ENCODE results near the gene FAM110C.
A peak's percentile ranks its signal among the peaks of the same experiment; 100 is the strongest.
"Not testable (repeated sequence)": the region's sequence is repeated elsewhere in the genome, so short reads cannot be mapped to it uniquely, and the experiment has no call there.

Gene FAM110C

DNA sequence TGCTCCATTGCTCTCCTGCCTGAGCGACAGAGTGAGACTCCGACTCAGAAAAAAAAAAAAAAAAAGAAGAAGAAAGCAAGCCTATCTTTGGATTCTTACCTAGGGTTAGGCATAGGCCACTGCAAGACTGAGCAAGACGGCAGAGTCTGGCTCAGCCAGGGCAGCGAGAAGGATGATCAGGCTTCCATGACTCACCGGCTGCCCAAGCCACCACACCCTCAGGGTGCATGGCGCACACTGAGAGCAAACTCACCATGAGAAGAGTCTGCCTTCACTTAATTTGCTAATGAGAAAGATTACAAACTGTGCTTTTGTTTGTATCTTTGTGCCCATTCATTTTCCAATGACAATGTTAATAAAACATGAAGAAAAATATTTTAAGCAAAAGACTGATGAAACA, 8.2 kb downstream of the FAM110C start:
- peaks cover 13% of the 10 kb centered on the region for H3K4me1 ChIP-seq (ENCODE audit: control insufficient read depth, insufficient read depth, low read length)
- no peak overlapping the region for H3K9ac ChIP-seq (ENCODE audit: low read depth, low read length)
- H3K9me3 ChIP-seq (ENCODE audit: control insufficient read depth, insufficient read depth, low read length): no peaks in the 10 kb centered on the region
- H3K4me3 ChIP-seq (ENCODE audit: low read depth, low read length): no peak overlapping the region; the same call in 1 of the 2 replicates
- H3K36me3 ChIP-seq (ENCODE audit: control insufficient read depth, insufficient read depth, low read length): peaks cover 33% of the 10 kb centered on the region
- H3K27me3 ChIP-seq (ENCODE audit: control insufficient read depth, insufficient read depth, low read length): no peaks in the 10 kb centered on the region
- peak overlapping the region; percentile 68 for H3K27ac ChIP-seq (ENCODE audit: low read depth, low read length)

DNA sequence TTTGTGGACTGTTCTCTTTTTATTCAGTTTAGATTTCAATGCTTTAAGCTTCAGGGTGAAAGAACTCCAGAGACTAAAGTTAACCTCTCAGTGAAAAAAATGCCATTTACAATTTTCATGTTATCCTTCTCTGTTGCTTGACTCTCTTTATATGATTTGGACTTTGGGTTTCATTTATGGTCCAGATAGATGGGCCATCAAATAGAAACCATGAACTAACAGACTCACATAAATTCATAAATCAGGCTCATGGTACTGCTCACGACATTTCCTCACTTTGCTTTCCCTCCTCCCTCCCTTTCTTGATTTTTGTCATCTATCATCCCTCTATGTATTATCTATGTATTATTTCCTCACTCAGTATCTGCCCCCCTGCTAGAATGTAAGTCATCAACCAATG, 10.0 kb downstream of the FAM110C start:
- Histone ChIP-seq H3K36me3 (ENCODE audit: control insufficient read depth, insufficient read depth, low read length) (peaks cover 29% of the 10 kb centered on the region), H3K27me3 (ENCODE audit: control insufficient read depth, insufficient read depth, low read length) (no peaks in the 10 kb centered on the region), H3K9me3 (ENCODE audit: control insufficient read depth, insufficient read depth, low read length) (no peaks in the 10 kb centered on the region), H3K4me3 (ENCODE audit: low read depth, low read length) (no peak overlapping the region), H3K27ac (ENCODE audit: low read depth, low read length) (no peak overlapping the region), H3K9ac (ENCODE audit: low read depth, low read length) (no peak overlapping the region), H3K4me1 (ENCODE audit: control insufficient read depth, insufficient read depth, low read length) (peaks cover 13% of the 10 kb centered on the region)

DNA sequence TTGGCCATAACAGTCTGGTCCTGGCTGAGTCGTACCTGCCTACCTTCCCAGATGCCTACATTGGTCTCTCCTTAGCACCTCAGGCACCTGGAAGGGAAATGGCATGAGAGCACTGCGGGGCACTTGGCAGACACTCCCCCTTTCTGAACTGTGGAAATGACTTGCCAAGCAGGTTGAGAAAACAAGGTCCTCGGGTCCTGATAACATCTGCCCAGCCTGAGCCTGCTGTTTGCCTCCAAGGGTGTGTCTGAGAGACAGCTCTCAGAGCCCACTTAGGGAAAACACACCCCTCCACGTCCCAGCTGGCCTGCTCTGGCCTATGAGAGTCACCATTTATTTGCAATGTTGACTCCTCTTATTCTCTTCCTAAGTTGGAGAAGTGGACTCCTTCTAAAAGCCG, 10.5 kb downstream of the FAM110C start:
- no peak overlapping the region for H3K27ac ChIP-seq (ENCODE audit: low read depth, low read length)

DNA sequence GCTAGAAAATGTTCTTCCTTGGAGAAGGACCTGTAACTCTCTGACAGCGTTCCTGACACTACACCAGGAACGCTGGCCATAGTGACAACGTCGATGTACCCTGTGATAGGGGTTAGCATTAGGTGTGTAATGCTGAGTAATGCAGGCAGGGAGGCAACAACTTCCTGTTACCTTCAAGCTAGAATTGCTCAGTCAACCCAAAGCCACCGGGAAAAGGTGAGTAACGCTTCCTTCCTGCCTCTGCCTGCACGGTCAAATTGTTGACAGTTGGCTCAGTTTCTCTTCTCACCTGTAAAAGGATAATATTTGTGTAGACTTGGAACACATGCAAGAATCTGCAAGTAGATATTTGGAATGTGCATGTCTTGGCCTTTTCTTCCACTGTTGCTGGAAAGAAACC, 12.7 kb downstream of the FAM110C start:
- Histone ChIP-seq H3K9me3 (ENCODE audit: control insufficient read depth, insufficient read depth, low read length) (no peaks in the 10 kb centered on the region), H3K36me3 (ENCODE audit: control insufficient read depth, insufficient read depth, low read length) (peaks cover 5% of the 10 kb centered on the region), H3K27ac (ENCODE audit: low read depth, low read length) (no peak overlapping the region), H3K9ac (ENCODE audit: low read depth, low read length) (no peak overlapping the region), H3K27me3 (ENCODE audit: control insufficient read depth, insufficient read depth, low read length) (no peaks in the 10 kb centered on the region), H3K4me1 (ENCODE audit: control insufficient read depth, insufficient read depth, low read length) (peaks cover 7% of the 10 kb centered on the region), H3K4me3 (ENCODE audit: low read depth, low read length) (no peak overlapping the region)

More for the DNA sequence above, 10.5 kb downstream of the FAM110C start:
- H3K9ac ChIP-seq (ENCODE audit: low read depth, low read length): no peak overlapping the region
- peaks cover 25% of the 10 kb centered on the region for H3K36me3 ChIP-seq (ENCODE audit: control insufficient read depth, insufficient read depth, low read length)
- no peaks in the 10 kb centered on the region for H3K27me3 ChIP-seq (ENCODE audit: control insufficient read depth, insufficient read depth, low read length)
- no peaks in the 10 kb centered on the region for H3K9me3 ChIP-seq (ENCODE audit: control insufficient read depth, insufficient read depth, low read length)
- H3K4me3 ChIP-seq (ENCODE audit: low read depth, low read length): no peak overlapping the region
- peaks cover 13% of the 10 kb centered on the region for H3K4me1 ChIP-seq (ENCODE audit: control insufficient read depth, insufficient read depth, low read length)

DNA sequence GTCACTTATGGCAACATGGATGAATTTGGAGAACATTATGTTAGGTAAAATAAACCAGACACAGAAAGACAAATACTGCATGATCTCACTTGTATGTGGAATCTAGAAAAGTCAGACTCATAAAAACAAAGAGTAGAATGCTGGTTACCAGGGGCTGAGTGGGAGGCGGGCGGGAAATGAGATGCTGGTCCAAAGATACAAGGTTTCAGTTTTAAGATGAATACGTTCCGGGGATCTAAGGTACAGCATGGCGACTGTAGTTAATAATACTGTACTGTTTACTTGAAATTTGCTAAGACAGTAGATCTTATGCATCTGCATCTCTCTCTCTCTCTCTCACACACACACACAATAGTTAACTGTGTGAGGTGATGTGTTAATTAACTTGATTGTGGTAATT, 14.2 kb downstream of the FAM110C start:
- no peaks in the 10 kb centered on the region for H3K9me3 ChIP-seq (ENCODE audit: control insufficient read depth, insufficient read depth, low read length)
- no peaks in the 10 kb centered on the region for H3K27me3 ChIP-seq (ENCODE audit: control insufficient read depth, insufficient read depth, low read length)
- no peaks in the 10 kb centered on the region for H3K4me1 ChIP-seq (ENCODE audit: control insufficient read depth, insufficient read depth, low read length)
- H3K4me3 ChIP-seq (ENCODE audit: low read depth, low read length): no peak overlapping the region
- H3K27ac ChIP-seq (ENCODE audit: low read depth, low read length): no peak overlapping the region
- H3K36me3 ChIP-seq (ENCODE audit: control insufficient read depth, insufficient read depth, low read length): no peaks in the 10 kb centered on the region
- no peak overlapping the region for H3K9ac ChIP-seq (ENCODE audit: low read depth, low read length)

DNA sequence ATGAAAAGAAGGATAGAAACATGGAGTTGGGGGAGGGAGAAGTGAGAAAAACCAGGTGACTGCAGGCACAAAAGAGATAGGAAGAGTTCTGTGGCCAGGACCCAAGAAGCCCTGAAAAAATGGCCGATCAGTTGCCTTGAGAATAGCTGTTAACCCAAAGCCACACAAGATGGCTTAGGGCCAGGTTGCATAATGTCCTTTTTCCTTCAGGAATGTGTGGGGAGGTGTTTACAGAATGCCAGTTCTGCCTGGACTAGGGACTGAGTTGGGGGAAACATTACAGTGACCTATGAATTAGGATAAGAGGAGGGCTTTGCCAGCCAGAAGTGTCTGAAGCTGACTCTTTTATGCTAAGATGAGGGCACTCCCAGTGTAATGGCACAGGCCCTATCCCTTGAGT, 17.1 kb downstream of the FAM110C start:
- Histone ChIP-seq H3K27ac (ENCODE audit: low read depth, low read length) (no peak overlapping the region), H3K4me3 (ENCODE audit: low read depth, low read length) (no peak overlapping the region), H3K9ac (ENCODE audit: low read depth, low read length) (no peak overlapping the region), H3K27me3 (ENCODE audit: control insufficient read depth, insufficient read depth, low read length) (no peaks in the 10 kb centered on the region), H3K4me1 (ENCODE audit: control insufficient read depth, insufficient read depth, low read length) (no peaks in the 10 kb centered on the region), H3K9me3 (ENCODE audit: control insufficient read depth, insufficient read depth, low read length) (no peaks in the 10 kb centered on the region), H3K36me3 (ENCODE audit: control insufficient read depth, insufficient read depth, low read length) (no peaks in the 10 kb centered on the region)

DNA sequence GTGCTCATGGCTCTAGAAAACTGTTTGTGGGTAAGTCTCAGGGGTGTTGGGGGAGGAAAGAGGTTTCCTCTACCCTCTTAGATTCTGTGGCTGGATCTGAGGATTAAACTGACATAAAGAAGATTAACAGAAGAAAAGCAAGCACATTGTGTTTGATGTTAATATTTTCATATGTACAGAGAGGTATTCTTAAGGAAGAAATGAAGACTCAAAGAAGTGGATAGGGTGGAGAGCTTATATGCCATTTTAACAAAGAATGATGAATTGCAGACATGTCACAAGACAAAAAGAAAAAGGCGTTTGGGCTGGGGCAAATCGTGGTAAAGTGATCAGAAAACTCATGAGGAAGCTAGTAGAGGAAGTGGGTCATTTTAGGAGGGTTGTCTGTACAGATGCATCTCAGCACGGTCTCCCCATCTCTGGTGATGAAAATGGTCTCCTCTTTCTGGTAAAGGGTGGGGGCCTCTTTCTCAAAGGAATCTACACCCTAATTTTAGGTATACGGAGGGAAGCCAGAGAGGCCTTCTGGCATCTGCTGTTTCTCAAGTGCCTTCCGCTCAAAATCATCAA, 17.8 kb downstream of the FAM110C start:
- no peaks in the 10 kb centered on the region for H3K9me3 ChIP-seq (ENCODE audit: control insufficient read depth, insufficient read depth, low read length)
- no peak overlapping the region for H3K9ac ChIP-seq (ENCODE audit: low read depth, low read length)
- H3K36me3 ChIP-seq (ENCODE audit: control insufficient read depth, insufficient read depth, low read length): no peaks in the 10 kb centered on the region
- H3K27ac ChIP-seq (ENCODE audit: low read depth, low read length): no peak overlapping the region
- H3K4me1 ChIP-seq (ENCODE audit: control insufficient read depth, insufficient read depth, low read length): no peaks in the 10 kb centered on the region
- no peak overlapping the region for H3K4me3 ChIP-seq (ENCODE audit: low read depth, low read length)
- no peaks in the 10 kb centered on the region for H3K27me3 ChIP-seq (ENCODE audit: control insufficient read depth, insufficient read depth, low read length)

DNA sequence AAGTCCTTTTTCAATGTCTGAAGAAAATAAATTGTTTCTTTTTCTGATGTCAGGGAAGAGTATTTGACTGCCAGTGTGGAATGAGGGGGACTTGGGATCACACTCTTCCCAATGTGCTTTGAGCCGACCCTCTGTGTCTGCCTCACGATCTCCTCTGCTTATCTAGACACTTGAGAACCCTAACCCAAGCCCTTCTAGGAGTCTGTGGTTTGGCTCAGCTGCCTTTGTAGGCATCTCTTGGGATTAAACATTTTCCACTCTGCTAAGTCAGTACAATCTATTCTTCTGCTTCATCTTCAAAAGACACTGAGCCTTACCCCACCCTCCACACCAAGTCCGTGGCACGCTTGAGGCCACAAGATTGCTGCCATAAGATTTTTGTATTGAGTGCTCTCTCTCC, 19.4 kb downstream of the FAM110C start:
- no peaks in the 10 kb centered on the region for H3K4me1 ChIP-seq (ENCODE audit: control insufficient read depth, insufficient read depth, low read length)
- H3K27me3 ChIP-seq (ENCODE audit: control insufficient read depth, insufficient read depth, low read length): no peaks in the 10 kb centered on the region
- no peaks in the 10 kb centered on the region for H3K36me3 ChIP-seq (ENCODE audit: control insufficient read depth, insufficient read depth, low read length)
- H3K4me3 ChIP-seq (ENCODE audit: low read depth, low read length): no peak overlapping the region
- no peak overlapping the region for H3K9ac ChIP-seq (ENCODE audit: low read depth, low read length)
- H3K9me3 ChIP-seq (ENCODE audit: control insufficient read depth, insufficient read depth, low read length): no peaks in the 10 kb centered on the region
- H3K27ac ChIP-seq (ENCODE audit: low read depth, low read length): no peak overlapping the region

DNA sequence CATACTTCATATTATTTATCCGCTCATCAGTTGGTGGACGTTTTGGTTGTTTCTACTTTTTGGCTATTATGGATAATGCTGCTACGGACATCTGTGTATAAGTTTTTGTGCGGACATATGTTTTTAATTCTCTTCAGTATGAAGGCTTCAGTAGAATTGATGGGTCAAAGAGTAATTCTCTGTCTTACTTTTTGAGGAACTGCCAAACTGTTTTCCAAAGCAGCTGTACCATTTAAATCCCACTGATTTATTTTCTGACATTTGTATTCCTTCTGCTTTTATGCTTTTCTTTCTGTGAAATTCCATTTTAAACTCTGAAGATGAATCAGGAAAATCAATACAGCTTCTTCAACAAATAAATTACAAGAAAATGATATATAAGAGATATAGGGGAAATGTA, 20.8 kb downstream of the FAM110C start:
- Histone ChIP-seq H3K9ac (ENCODE audit: low read depth, low read length) (no peak overlapping the region), H3K4me1 (ENCODE audit: control insufficient read depth, insufficient read depth, low read length) (no peaks in the 10 kb centered on the region), H3K36me3 (ENCODE audit: control insufficient read depth, insufficient read depth, low read length) (no peaks in the 10 kb centered on the region), H3K27me3 (ENCODE audit: control insufficient read depth, insufficient read depth, low read length) (no peaks in the 10 kb centered on the region), H3K9me3 (ENCODE audit: control insufficient read depth, insufficient read depth, low read length) (no peaks in the 10 kb centered on the region), H3K27ac (ENCODE audit: low read depth, low read length) (no peak overlapping the region), H3K4me3 (ENCODE audit: low read depth, low read length) (no peak overlapping the region)

DNA sequence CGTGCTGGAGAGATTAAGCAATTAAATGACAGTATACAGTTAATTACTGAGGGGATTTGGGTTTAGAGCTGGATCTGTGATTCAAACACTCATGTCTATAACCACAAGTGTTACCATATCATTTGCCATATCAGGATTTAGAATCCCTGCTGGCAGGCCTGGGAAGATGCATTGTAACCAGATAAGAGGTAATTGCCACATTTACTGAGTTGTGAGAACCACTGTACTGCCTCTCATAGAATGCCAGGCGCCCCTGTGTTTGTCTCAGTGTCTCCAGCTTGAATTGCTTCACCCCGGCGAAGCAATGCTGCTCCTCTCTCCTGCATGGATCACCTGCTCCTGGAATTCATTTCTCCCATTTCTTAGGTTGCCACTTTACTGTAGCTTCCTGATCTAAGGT, 21.7 kb downstream of the FAM110C start:
- not testable (repeated sequence) for H3K27me3 ChIP-seq (ENCODE audit: control insufficient read depth, insufficient read depth, low read length); H3K9me3 ChIP-seq (ENCODE audit: control insufficient read depth, insufficient read depth, low read length); H3K4me1 ChIP-seq (ENCODE audit: control insufficient read depth, insufficient read depth, low read length); H3K4me3 ChIP-seq (ENCODE audit: low read depth, low read length); H3K36me3 ChIP-seq (ENCODE audit: control insufficient read depth, insufficient read depth, low read length); H3K9ac ChIP-seq (ENCODE audit: low read depth, low read length); H3K27ac ChIP-seq (ENCODE audit: low read depth, low read length)

DNA sequence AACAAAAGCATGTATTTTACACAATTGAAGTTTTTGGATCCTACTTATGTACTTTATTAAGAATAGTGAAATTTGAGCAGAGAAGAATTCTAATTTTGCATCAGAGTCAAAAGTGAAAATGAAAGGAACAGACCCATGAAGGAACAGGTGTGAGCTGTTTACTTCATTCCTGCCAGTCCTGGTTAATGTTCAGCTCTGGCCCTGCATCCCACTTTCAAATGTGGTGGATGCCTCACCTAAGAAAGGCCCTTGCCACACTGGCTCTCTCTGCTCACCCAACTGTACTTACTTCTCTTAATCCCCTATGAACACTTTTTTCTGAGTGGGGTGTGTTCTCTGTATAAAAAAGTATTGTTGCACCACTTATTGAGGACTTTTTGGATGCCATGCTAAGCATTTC, 22.2 kb downstream of the FAM110C start:
- Histone ChIP-seq H3K4me3 (ENCODE audit: low read depth, low read length) (no peak overlapping the region), H3K9ac (ENCODE audit: low read depth, low read length) (no peak overlapping the region), H3K36me3 (ENCODE audit: control insufficient read depth, insufficient read depth, low read length) (no peaks in the 10 kb centered on the region), H3K27me3 (ENCODE audit: control insufficient read depth, insufficient read depth, low read length) (no peaks in the 10 kb centered on the region), H3K27ac (ENCODE audit: low read depth, low read length) (no peak overlapping the region), H3K4me1 (ENCODE audit: control insufficient read depth, insufficient read depth, low read length) (no peaks in the 10 kb centered on the region), H3K9me3 (ENCODE audit: control insufficient read depth, insufficient read depth, low read length) (no peaks in the 10 kb centered on the region)

DNA sequence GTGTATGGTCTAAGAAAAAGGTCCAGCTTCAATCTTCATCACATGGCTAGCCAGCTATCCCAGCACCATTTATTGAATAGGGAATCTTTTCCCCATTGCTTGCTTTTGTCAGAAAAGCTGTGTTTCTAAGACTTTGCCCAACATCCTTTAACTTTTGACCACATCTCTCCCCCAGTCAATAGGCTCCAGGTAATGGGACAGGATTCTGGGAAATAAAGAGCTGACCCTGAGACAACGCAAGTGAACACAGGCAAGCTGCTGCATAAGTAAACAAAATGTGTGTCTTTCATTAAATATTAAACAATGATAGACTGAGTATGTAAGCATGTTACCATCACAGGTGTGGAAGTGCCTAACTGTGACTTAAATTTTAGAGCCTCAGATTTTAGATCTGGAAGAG, 23.0 kb downstream of the FAM110C start:
- H3K9me3 ChIP-seq (ENCODE audit: control insufficient read depth, insufficient read depth, low read length): no peaks in the 10 kb centered on the region
- no peak overlapping the region for H3K27ac ChIP-seq (ENCODE audit: low read depth, low read length)
- no peak overlapping the region for H3K4me3 ChIP-seq (ENCODE audit: low read depth, low read length)
- H3K4me1 ChIP-seq (ENCODE audit: control insufficient read depth, insufficient read depth, low read length): no peaks in the 10 kb centered on the region
- H3K36me3 ChIP-seq (ENCODE audit: control insufficient read depth, insufficient read depth, low read length): no peaks in the 10 kb centered on the region
- no peak overlapping the region for H3K9ac ChIP-seq (ENCODE audit: low read depth, low read length)
- no peaks in the 10 kb centered on the region for H3K27me3 ChIP-seq (ENCODE audit: control insufficient read depth, insufficient read depth, low read length)
